ENCODE results near the gene INSYN1.
"Not testable (repeated sequence)": the region's sequence is repeated elsewhere in the genome, so short reads cannot be mapped to it uniquely, and the experiment has no call there.

The INSYN1 gene

DNA sequence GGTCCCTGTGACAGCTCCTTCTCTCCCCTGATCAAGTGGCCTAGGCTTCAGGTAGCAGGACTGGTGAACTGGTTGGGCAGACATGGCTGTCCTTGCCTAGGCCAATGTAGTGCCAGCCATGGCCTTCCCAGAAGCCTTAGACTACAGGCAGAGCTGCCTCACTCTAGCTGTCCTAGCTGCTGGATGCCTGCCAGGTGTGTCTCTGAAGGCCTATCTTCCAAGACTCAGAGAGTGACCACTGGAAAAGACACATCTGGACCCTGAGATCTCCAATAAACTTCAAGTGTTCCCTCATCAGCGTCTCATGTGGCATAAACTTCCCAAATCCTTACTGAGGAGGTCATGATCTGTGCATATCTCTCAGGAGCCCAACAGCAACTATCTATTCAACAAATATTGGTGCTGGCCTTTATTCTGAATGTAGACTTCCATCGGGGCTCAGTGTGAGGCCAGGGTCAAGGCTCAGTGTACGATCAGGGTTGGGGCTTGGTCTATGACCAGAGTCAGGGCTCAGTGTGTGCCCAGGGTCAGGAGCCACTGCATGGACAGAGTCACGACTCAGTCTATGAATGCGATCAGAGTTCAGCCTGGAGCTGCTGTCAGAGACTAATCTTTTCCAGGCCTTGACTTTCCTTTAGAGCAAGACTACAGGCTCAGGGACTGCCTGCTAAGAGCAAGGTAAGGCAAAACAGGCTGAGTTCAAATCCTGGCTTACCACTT is 36.5 kb upstream of the INSYN1 start:
- Histone ChIP-seq H3K9ac (ENCODE audit: low read length) (no peak overlapping the region), H3K4me1 (ENCODE audit: insufficient read depth, low read length) (no peaks in the 10 kb centered on the region), H3K4me3 (ENCODE audit: low read depth in 1 of 2, low read length in 2 of 2) (no peak overlapping the region), H3K9me3 (ENCODE audit: low read length) (no peaks in the 10 kb centered on the region), H3K27me3 (ENCODE audit: control insufficient read depth in 1 of 2, insufficient read depth in 2 of 2, low read length in 2 of 2) (peaks cover 0 to 7% of the 10 kb centered on the region in 2 donors), H3K27ac (ENCODE audit: low read depth, low read length) (no peak overlapping the region), H3K36me3 (ENCODE audit: insufficient read depth, low read length) (no peaks in the 10 kb centered on the region)

DNA sequence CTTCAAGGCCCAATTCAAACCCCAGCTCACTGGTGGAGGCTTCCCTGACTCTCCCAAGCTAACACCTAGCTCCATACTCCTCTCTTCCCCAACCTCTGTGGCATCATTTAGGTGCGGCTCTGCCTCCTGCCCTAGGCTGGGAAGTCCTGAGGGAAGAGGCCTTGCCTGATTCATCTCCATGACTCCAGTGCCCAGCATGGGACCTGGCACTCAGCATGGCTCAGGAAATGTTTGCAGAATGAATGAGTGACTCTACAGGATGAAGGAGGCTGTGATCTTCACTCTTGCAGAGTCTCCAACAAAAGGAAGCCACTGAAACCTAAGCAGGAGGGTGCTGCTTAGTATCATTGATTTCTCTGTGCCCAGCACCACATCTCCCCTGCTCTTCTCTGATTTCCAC is 34.5 kb upstream of the INSYN1 start:
- no peak overlapping the region for H3K9ac ChIP-seq (ENCODE audit: low read length)
- peaks cover 0 to 7% of the 10 kb centered on the region in 2 donors for H3K27me3 ChIP-seq (ENCODE audit: control insufficient read depth in 1 of 2, insufficient read depth in 2 of 2, low read length in 2 of 2)
- H3K4me1 ChIP-seq (ENCODE audit: insufficient read depth, low read length), result no peaks in the 10 kb centered on the region
- H3K9me3 ChIP-seq (ENCODE audit: low read length), result no peaks in the 10 kb centered on the region
- H3K36me3 ChIP-seq (ENCODE audit: insufficient read depth, low read length), result no peaks in the 10 kb centered on the region
- no peak overlapping the region for H3K4me3 ChIP-seq (ENCODE audit: low read depth in 1 of 2, low read length in 2 of 2)
- no peak overlapping the region for H3K27ac ChIP-seq (ENCODE audit: low read depth, low read length)

DNA sequence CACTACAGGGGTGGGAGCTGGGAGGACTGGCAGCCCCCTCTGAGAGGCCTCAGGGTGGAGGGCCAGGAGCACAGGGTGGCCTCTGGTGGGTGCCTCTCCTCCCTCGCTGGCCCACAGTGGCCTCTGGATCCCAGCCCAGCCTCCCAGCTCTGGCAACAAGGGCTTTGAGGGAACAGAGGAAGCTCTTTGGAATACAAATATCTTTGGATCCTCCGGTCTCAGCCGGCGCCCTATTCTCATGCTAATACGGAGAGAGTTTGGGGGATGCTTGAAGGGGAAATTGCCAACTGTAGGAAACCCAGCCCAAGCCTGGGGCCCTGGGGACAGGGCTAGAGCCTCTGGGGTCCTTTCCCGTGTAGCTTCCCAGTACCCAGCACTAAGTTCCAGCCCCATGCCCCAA is 33.4 kb upstream of the INSYN1 start:
- H3K4me1 ChIP-seq (ENCODE audit: insufficient read depth, low read length), result no peaks in the 10 kb centered on the region
- no peaks in the 10 kb centered on the region for H3K9me3 ChIP-seq (ENCODE audit: low read length)
- peaks cover 0 to 7% of the 10 kb centered on the region in 2 donors for H3K27me3 ChIP-seq (ENCODE audit: control insufficient read depth in 1 of 2, insufficient read depth in 2 of 2, low read length in 2 of 2)
- no peak overlapping the region for H3K27ac ChIP-seq (ENCODE audit: low read depth, low read length)
- H3K36me3 ChIP-seq (ENCODE audit: insufficient read depth, low read length), result no peaks in the 10 kb centered on the region
- H3K4me3 ChIP-seq (ENCODE audit: low read depth in 1 of 2, low read length in 2 of 2), result no peak overlapping the region
- H3K9ac ChIP-seq (ENCODE audit: low read length), result no peak overlapping the region

DNA sequence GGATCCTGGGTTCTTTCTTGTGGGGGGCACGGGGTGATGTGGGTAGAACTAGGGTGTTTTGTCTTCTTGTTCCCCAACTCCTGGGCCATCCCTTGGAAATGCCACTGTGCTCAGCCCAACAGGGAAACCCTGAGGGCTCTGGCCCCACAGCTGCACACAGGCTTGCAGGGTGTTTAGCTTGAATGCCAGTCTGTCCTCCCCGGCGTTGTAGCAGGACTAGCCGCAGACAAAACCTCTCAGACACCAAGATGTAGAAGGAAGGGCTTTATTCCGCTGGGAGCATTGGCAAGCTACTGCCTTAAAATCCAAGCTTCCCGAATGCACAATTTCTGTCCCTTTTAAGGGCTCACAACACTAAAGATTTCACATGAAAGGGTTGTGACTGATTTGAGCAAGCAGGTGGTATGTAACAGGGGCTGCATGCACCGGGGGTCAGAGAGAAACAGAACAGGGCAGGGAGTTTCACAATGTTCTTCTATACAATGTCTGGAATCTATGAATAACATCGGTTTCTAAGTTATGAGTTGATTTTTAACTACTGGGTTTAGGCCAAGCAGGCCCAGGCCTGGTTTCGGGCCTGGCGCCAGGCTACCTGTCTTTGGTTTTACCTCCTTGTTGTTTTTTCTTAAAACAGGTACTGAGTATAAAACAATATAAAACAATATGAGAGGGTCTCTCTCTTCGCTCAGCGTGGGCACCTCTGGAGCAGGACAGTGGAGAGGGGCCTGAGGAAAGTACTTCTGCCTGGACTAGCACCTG is 32.3 kb upstream of the INSYN1 start:
- H3K36me3 ChIP-seq (ENCODE audit: insufficient read depth, low read length); H3K27me3 ChIP-seq (ENCODE audit: control insufficient read depth in 1 of 2, insufficient read depth in 2 of 2, low read length in 2 of 2); H3K9ac ChIP-seq (ENCODE audit: low read length); H3K4me1 ChIP-seq (ENCODE audit: insufficient read depth, low read length); H3K4me3 ChIP-seq (ENCODE audit: low read depth in 1 of 2, low read length in 2 of 2); H3K27ac ChIP-seq (ENCODE audit: low read depth, low read length); H3K9me3 ChIP-seq (ENCODE audit: low read length): not testable (repeated sequence)

DNA sequence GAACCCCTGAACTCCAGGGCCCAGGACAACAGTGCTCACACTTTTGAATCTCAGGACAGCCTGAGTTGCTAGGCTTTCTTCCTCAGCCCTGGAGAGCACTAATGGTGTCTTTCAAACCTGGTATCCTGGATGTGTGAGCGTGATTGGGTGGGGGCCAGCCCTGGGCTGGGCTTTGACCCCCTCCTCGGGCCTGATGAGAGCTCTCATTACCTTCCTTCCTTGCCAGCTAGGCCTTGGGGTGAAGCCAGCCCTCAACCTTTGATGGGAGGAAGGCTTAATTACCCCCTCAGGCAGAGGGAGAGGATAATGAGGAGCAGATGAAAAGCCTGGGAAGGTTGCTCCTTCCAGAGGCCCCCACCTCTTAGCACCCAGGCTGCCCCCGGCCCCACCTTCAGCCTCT is 31.1 kb upstream of the INSYN1 start:
- Histone ChIP-seq H3K27ac (ENCODE audit: low read depth, low read length) (no peak overlapping the region), H3K9me3 (ENCODE audit: low read length) (no peaks in the 10 kb centered on the region), H3K36me3 (ENCODE audit: insufficient read depth, low read length) (no peaks in the 10 kb centered on the region), H3K27me3 (ENCODE audit: control insufficient read depth in 1 of 2, insufficient read depth in 2 of 2, low read length in 2 of 2) (no peaks in the 10 kb centered on the region), H3K9ac (ENCODE audit: low read length) (no peak overlapping the region), H3K4me3 (ENCODE audit: low read depth in 1 of 2, low read length in 2 of 2) (no peak overlapping the region), H3K4me1 (ENCODE audit: insufficient read depth, low read length) (no peaks in the 10 kb centered on the region)

DNA sequence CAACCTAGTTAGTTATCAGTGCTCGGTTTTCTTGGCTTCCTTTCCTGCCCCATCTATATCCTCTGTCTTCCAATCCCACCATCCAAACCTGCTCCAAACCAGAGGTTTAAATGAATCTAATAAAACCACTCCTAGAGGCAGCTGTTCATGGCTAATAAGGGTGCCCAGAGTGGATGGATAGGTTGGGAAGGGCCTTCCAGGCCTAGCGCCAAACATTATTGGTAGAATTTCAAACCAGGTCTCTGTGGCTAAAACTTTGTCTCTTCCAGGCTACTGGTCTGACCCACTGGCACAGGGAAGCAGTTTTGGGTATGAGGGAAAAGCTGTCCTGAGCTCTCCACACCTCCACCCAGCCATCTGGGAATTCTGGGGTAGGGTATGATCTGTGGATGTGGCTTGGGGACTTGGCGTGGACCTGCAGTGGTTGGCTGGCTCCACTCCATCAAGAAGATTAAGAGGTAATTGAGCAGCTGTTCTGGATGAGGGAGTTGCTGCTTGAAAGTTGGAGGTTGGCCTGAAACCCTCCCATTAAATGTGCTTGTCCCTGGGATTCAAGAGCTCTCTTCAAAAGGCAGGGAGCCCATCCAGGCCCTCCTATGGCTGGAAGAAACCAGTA is 29.3 kb upstream of the INSYN1 start:
- Histone ChIP-seq H3K36me3 (ENCODE audit: insufficient read depth, low read length) (no peaks in the 10 kb centered on the region), H3K9ac (ENCODE audit: low read length) (no peak overlapping the region), H3K9me3 (ENCODE audit: low read length) (no peaks in the 10 kb centered on the region), H3K4me1 (ENCODE audit: insufficient read depth, low read length) (no peaks in the 10 kb centered on the region), H3K27me3 (ENCODE audit: control insufficient read depth in 1 of 2, insufficient read depth in 2 of 2, low read length in 2 of 2) (no peaks in the 10 kb centered on the region), H3K4me3 (ENCODE audit: low read depth in 1 of 2, low read length in 2 of 2) (no peak overlapping the region), H3K27ac (ENCODE audit: low read depth, low read length) (no peak overlapping the region)

DNA sequence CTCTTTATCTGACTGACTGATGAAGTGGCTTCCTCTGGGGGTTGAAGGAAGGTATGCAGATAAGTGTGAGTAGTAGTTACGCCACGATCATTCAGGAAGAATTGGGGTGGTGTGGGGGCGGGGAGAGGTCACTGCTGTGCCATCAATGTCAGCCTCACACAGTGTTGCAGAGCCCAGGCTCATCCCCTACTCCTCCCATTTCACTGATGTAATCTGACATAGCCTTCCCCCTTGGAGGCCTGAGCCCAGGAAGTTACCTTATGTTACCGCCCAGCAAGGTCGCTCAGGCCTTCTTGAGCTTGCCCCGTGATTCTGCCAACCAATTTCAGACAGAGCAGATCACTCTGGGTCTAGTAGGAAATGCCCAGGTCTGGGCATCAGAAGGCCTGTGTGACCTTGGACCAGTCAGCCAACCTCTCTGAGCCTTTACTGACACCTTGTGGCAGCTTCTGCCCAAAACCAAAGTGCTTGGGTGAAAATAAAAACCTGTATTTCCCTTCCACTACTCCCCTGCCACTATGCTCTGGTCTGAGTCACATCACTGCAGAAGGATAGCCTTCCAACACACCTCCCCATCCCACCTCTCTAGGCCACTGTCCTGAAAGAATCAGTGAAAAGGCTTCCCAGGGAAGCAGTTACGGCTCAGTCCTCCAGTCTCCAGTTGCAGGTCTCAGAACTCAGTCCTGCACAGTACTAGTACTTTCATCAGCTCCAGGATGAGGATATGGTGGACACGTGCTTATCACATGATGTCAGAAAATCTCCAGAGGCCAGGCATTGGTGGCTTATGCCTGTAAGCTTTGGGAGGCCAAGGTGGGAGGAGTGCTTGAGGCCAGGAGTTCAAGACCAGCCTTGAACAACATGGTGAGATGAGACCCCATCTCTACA is 28.1 kb upstream of the INSYN1 start:
- H3K36me3 ChIP-seq (ENCODE audit: insufficient read depth, low read length), result no peaks in the 10 kb centered on the region
- no peaks in the 10 kb centered on the region for H3K4me1 ChIP-seq (ENCODE audit: insufficient read depth, low read length)
- no peaks in the 10 kb centered on the region for H3K27me3 ChIP-seq (ENCODE audit: control insufficient read depth in 1 of 2, insufficient read depth in 2 of 2, low read length in 2 of 2)
- H3K4me3 ChIP-seq (ENCODE audit: low read depth in 1 of 2, low read length in 2 of 2), result no peak overlapping the region
- no peak overlapping the region for H3K9ac ChIP-seq (ENCODE audit: low read length)
- H3K9me3 ChIP-seq (ENCODE audit: low read length), result no peaks in the 10 kb centered on the region
- H3K27ac ChIP-seq (ENCODE audit: low read depth, low read length), result no peak overlapping the region

DNA sequence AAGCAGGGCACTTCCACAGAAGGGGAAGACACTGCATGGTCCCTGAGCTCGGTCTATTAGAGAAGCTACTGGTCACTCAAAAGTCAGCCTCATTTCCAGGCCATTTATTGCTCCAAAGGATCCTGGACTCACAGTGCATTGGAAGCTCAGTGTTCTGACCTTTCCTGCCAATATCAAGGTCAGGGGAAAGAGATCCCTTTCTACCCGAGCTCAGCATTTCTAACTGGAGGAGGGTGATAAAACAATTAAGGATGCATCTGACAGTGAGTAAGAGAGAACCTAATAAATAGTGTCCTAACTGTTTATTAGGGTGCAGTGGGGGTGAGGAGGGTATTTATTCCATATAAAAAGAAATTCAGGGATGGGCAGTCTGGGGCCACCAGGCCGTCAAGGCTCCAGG is 26.8 kb upstream of the INSYN1 start:
- Histone ChIP-seq H3K27me3 (ENCODE audit: control insufficient read depth in 1 of 2, insufficient read depth in 2 of 2, low read length in 2 of 2) (no peaks in the 10 kb centered on the region), H3K9me3 (ENCODE audit: low read length) (no peaks in the 10 kb centered on the region), H3K27ac (ENCODE audit: low read depth, low read length) (no peak overlapping the region), H3K4me1 (ENCODE audit: insufficient read depth, low read length) (no peaks in the 10 kb centered on the region), H3K36me3 (ENCODE audit: insufficient read depth, low read length) (no peaks in the 10 kb centered on the region), H3K9ac (ENCODE audit: low read length) (no peak overlapping the region), H3K4me3 (ENCODE audit: low read depth in 1 of 2, low read length in 2 of 2) (no peak overlapping the region)

DNA sequence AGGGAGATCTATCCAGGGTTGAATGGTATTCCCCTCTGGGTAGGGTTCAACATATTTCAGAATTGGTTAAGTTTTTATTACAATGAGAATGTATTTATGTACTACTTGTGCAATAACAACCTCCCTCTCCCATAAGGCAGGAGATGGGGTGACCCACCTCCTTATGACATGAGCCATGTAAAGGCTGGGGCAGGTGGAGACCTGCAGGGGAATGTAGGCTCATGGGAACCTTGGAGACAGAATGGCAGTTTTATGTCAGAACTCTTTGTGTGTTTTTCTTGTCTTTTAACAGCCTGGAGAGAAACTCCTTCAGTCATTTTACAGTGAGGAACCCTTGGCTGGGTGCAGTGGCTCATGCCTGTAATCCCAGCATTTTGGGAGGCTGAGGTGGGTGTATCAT is 24.6 kb upstream of the INSYN1 start:
- H3K4me1 ChIP-seq (ENCODE audit: insufficient read depth, low read length), result no peaks in the 10 kb centered on the region

DNA sequence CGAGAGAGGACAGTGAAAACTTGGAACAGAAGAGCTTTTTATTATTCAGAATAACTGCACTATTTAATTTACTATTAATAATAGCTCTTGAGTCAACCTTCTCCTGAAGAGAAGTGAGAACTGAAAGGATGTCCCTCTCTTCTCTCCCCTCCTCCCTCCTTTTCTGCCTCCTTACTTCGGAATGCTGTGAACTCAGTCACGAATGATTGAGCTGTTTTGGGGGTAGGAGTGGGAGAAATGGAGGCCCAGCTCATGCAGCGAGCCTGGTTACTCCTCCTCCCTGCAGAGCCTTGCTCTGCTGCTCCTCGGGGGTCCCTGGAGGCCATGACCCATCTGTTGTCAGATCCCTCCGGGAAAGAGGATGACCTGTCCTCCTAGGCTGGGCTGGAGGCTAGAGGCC is 20.3 kb upstream of the INSYN1 start:
- no peak overlapping the region for H3K27ac ChIP-seq (ENCODE audit: low read depth, low read length)

More for the DNA sequence above, 24.6 kb upstream of the INSYN1 start:
- Histone ChIP-seq H3K27ac (ENCODE audit: low read depth, low read length) (no peak overlapping the region), H3K4me3 (ENCODE audit: low read depth in 1 of 2, low read length in 2 of 2) (no peak overlapping the region), H3K9me3 (ENCODE audit: low read length) (no peaks in the 10 kb centered on the region), H3K9ac (ENCODE audit: low read length) (no peak overlapping the region), H3K27me3 (ENCODE audit: control insufficient read depth in 1 of 2, insufficient read depth in 2 of 2, low read length in 2 of 2) (no peaks in the 10 kb centered on the region), H3K36me3 (ENCODE audit: insufficient read depth, low read length) (no peaks in the 10 kb centered on the region)

More for the DNA sequence above, 20.3 kb upstream of the INSYN1 start:
- Histone ChIP-seq H3K4me1 (ENCODE audit: insufficient read depth, low read length) (no peaks in the 10 kb centered on the region), H3K27me3 (ENCODE audit: control insufficient read depth in 1 of 2, insufficient read depth in 2 of 2, low read length in 2 of 2) (no peaks in the 10 kb centered on the region), H3K9me3 (ENCODE audit: low read length) (no peaks in the 10 kb centered on the region), H3K9ac (ENCODE audit: low read length) (no peak overlapping the region), H3K36me3 (ENCODE audit: insufficient read depth, low read length) (no peaks in the 10 kb centered on the region), H3K4me3 (ENCODE audit: low read depth in 1 of 2, low read length in 2 of 2) (no peak overlapping the region)

Measured in muscle layer of colon (tissue), 2 donors.